Jurkat, Clone E6-1 (cell line): ENCODE measurements around the gene NUDCD3.
A peak's percentile ranks its signal among the peaks of the same experiment; 100 is the strongest.

Experiments used
- DNase-seq: peaks from one replicate; pipeline ENCODE4 v3.0.0-alpha.2; 2011; ENCODE audit warnings: low read depth, low spot score
- H3K4me3 ChIP-seq: 2 replicates; pipeline ENCODE4 v1.5.1; 2011; ENCODE audit warnings: mild to moderate bottlenecking, low read length, control low read depth, moderate library complexity

NUDCD3 gene

GRCh38 chr7:44486001-44486400, 4.5 kb downstream of the NUDCD3 start:
- DNase-seq, result no peak
- H3K4me3 ChIP-seq, result no peak overlapping the region

GRCh38 chr7:44484482-44485313, 5.8 kb downstream of the NUDCD3 start:
- H3K4me3 ChIP-seq, result no peak overlapping the region
- no peak for DNase-seq

- H3K4me3 ChIP-seq, result no peak overlapping the region
- no peak for DNase-seq
Observed at GRCh38 chr7:44482502-44483485, 7.7 kb downstream of the NUDCD3 start.

GRCh38 chr7:44477938-44478337, 12.5 kb downstream of the NUDCD3 start:
- no peak for DNase-seq
- H3K4me3 ChIP-seq, result no peak overlapping the region

- peak; percentile 38 for DNase-seq
- H3K4me3 ChIP-seq, result no peak overlapping the region
Observed at GRCh38 chr7:44477063-44477830, 13.2 kb downstream of the NUDCD3 start.

- H3K4me3 ChIP-seq, result no peak overlapping the region
- no peak for DNase-seq
Observed at GRCh38 chr7:44476313-44476712, 14.1 kb downstream of the NUDCD3 start.

GRCh38 chr7:44473295-44473694, 17.2 kb downstream of the NUDCD3 start:
- DNase-seq, result no peak
- no peak overlapping the region for H3K4me3 ChIP-seq

- no peak overlapping the region for H3K4me3 ChIP-seq
- no peak for DNase-seq
Observed at GRCh38 chr7:44472843-44473242, 17.6 kb downstream of the NUDCD3 start.

GRCh38 chr7:44471850-44472249, 18.6 kb downstream of the NUDCD3 start:
- no peak overlapping the region for H3K4me3 ChIP-seq
- no peak for DNase-seq

- no peak overlapping the region for H3K4me3 ChIP-seq
- DNase-seq, result no peak
Observed at GRCh38 chr7:44471436-44471835, 19.0 kb downstream of the NUDCD3 start.

GRCh38 chr7:44470628-44471245, 19.7 kb downstream of the NUDCD3 start:
- H3K4me3 ChIP-seq, result no peak overlapping the region
- no peak for DNase-seq

GRCh38 chr7:44470135-44470479, 20.4 kb downstream of the NUDCD3 start:
- H3K4me3 ChIP-seq, result no peak overlapping the region

GRCh38 chr7:44469461-44470134, 20.9 kb downstream of the NUDCD3 start:
- no peak for DNase-seq
- no peak overlapping the region for H3K4me3 ChIP-seq

More at GRCh38 chr7:44470135-44470479, 20.4 kb downstream of the NUDCD3 start:
- DNase-seq, result no peak

GRCh38 chr7:44467217-44467548, 23.3 kb downstream of the NUDCD3 start:
- DNase-seq, result no peak
- no peak overlapping the region for H3K4me3 ChIP-seq

GRCh38 chr7:44466300-44467216, 23.9 kb downstream of the NUDCD3 start:
- DNase-seq, result no peak
- H3K4me3 ChIP-seq, result no peak overlapping the region

GRCh38 chr7:44465490-44465889, 25.0 kb downstream of the NUDCD3 start:
- no peak overlapping the region for H3K4me3 ChIP-seq

GRCh38 chr7:44463169-44463808, 27.2 kb downstream of the NUDCD3 start:
- no peak overlapping the region for H3K4me3 ChIP-seq
- peak; percentile 38 for DNase-seq

More at GRCh38 chr7:44465490-44465889, 25.0 kb downstream of the NUDCD3 start:
- no peak for DNase-seq
